HS-5 (cell line): ENCODE results near the gene TMEM266.
A peak's percentile ranks its signal among the peaks of the same experiment; 100 is the strongest.

Experiments used
- DNase-seq: peaks from one replicate; pipeline ENCODE4 v3.0.0-alpha.2; 2012; ENCODE audit warnings: low read depth

The TMEM266 gene

GRCh38 chr15:76127880-76128279 is 68.1 kb downstream of the TMEM266 start:
- DNase-seq, result no peak

DNA sequence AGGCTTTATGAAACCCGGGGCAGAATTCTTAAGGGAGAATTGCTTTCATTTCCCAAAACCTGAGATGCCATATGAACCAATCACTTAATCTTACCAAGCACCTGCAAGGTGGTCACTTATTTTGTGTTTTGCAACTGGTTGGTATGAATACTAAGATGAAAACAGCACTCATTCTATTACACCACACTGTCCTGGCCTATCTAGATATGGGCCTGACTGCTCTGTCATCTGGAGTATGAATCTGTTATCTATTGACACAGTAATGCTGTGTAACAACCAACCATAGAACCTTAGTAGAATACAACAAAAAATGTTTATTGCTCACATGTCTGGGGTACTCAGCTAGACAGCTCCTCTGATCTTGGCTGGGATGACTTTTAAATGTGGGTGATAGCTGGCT is 74.8 kb downstream of the TMEM266 start:
- DNase-seq, result no peak

- no peak for DNase-seq
Observed at GRCh38 chr15:76135516-76135915, 75.7 kb downstream of the TMEM266 start.

DNA sequence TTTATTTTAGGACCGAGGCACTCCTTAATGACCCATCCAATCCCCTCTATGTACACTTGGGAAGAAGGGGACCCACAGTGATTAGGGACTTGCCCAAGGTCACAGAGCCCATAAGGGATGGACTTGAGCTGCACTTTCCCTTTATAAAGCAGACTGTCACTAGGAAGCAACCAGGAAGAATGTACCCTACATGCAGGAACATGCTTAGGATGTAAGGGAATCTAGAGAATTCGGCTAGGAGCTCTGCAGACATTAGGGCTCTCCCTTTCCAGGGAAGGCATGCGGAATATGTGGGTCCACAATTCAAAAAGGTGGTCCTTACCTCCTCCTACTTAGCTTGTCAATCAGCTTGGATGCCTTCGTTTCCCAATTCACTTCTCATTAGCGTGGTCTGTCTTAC is 78.7 kb downstream of the TMEM266 start:
- DNase-seq, result no peak

DNA sequence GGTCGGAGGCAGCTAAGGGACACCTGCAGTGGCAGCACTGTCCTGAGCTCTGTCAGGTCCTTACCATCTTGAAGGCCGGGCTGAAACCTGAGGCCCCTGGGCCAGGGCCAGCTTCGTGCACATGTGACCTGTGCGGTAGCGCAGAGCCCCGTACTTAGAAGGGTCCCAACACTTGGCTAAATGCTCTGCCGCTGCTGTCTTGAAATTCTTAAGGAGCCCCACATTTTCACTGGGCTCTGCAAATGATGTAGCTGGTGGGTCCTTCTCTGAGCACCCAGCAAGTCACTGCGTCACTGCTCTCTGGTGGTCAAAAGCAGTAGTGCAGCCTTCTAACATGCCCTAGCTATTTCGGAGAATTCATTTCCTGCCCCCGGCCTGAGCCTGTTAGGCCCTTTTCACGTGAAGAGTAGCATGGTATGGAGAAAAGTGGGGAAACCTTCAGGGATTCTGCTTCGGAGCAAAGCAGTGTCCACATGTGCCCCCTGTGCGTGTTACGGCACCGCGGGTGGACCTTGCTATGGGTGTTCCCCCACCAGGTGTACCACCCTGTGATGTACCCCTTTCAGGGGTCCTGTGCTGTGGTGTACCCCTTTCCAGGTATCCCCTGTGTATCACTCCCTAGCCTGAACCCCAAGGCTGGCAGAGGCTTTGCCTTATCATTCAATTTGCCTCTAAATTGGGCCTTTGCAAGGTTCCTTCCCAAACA is 79.7 kb downstream of the TMEM266 start:
- DNase-seq, result no peak

DNA sequence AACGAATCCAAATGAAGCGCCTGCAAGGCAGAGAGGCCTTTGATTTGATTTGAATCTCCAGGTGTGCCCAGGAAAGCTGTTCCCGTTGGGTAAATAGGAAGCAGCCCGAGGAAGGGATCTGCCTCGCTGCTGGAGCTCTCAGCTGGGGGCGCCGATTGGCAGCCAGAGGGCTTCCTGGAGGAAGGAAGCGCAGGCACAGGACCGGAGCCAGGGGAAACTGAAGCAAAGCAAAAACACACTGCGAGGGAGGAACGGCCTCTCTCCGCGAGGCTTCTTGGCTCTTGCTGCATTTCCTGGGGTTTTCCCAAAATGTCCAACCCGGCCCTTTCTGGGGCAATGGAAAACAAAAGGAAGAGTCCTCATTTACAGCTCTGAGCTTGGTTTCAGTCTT is 80.3 kb downstream of the TMEM266 start:
- no peak for DNase-seq

- DNase-seq, result no peak
Observed at GRCh38 chr15:76146812-76147211, 87.0 kb downstream of the TMEM266 start.

GRCh38 chr15:76147906-76148570 is 88.3 kb downstream of the TMEM266 start:
- DNase-seq, result no peak

DNA sequence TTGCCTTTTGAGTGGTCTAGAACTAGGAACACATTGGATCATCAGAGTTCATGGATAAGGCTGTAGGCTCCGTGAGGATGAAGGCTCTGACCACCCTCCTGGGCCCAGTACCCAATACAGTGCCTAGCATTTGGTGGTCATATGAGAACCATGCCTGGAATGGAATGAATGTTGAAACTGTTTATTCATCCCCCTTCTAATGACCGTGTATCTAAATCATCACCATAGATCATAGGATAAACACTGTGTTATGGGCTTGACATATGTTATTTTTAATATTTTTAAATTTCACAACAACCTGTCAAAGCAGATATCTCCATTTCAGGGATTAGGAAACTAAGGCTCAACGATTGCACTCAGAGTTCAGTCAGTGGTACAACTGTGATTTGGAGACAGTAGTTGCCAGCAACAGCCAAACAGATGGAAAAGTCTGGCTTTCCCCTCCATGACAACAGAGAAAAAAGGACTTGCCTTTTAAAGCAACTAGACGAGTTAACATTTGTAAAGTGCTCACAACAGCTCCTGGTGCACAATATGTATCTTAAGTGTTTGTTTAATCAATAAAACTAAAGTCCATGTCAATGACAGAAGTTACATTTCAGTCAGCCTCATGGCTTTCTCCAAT is 89.6 kb downstream of the TMEM266 start:
- no peak for DNase-seq

DNA sequence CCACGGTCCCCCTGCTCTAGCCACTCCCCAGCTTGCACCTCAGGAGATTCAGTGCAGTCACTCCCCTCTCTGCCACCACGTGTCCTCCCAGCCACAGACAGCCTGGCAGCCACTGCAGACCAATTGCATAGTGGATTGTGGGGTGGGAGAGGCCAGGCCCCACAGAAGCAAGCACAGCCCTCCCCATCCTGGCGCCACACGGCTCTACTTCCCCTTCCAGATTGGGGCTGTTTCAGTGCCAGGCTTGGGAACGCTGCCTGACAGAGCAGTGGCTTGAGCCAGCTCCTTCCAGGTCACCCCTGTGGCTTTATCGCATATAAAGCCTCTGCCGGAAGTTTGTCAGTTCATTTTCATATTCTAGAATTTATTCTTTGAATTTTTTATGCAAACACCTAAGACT is 90.7 kb downstream of the TMEM266 start:
- DNase-seq, result no peak

GRCh38 chr15:76150971-76151598 is 91.3 kb downstream of the TMEM266 start:
- DNase-seq, result peak; percentile 73

GRCh38 chr15:76151599-76151974 is 91.8 kb downstream of the TMEM266 start:
- no peak for DNase-seq

GRCh38 chr15:76152197-76152596 is 92.4 kb downstream of the TMEM266 start:
- DNase-seq, result no peak

- DNase-seq, result no peak
Observed at GRCh38 chr15:76153241-76154197, 93.7 kb downstream of the TMEM266 start.

DNA sequence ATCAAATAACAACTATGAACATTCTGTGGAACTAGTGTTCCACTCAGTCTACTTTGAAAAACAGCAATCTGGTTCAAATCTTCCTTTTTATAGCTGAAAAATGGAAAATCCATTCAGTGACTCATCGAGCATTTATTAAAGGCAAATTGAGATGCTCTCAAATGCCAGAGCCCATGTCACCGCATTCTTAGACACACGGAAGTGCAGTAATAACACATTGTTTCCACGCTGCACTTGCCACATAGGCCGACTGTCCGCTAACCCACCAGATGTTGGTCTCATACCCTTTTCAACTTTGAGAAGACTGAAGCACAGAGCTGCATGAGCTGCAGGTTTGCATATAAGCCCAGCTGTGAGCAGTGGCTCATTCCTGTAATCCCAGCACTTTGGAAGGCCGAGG is 95.9 kb downstream of the TMEM266 start:
- no peak for DNase-seq

DNA sequence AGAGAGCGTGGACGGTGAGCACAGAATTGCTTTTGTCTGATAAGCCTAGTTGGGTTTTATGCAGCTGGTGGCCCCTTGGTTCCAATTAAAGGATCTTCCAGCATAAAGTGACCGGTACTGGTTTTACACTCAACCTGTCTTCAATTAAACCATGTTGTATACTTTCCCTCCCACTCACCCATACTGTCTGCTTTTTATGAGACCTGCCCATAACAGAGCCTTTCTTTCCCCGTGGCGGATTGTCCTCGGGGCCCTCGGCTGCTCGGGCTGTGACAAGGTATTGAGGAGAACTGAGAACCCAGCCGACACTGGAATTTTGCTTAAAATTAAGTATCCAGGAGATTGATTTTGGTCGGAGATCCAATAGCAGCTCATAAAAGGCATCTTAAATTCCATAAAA is 98.4 kb downstream of the TMEM266 start:
- DNase-seq, result no peak

DNA sequence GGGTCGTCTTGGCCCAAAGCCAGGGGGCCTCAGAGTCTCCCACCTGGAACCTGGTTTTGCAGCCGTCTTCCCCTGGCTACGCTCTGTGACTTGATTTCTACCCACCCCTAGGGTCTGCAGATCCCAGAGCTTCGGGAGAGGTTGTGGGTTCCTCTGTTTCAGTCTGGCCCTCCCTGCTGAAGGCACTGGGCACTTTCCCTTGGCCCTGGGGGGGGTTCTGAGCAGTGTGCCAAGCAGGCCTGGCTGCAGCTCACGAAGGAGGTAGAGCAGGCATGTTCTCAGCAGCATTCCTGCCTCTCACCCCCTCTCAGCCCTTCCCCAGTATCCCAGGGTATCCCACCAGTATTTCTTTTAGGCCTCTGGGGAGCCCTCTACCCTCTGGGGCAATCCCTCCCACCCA is 99.0 kb downstream of the TMEM266 start:
- no peak for DNase-seq

GRCh38 chr15:76159282-76159681 is 99.5 kb downstream of the TMEM266 start:
- no peak for DNase-seq

DNA sequence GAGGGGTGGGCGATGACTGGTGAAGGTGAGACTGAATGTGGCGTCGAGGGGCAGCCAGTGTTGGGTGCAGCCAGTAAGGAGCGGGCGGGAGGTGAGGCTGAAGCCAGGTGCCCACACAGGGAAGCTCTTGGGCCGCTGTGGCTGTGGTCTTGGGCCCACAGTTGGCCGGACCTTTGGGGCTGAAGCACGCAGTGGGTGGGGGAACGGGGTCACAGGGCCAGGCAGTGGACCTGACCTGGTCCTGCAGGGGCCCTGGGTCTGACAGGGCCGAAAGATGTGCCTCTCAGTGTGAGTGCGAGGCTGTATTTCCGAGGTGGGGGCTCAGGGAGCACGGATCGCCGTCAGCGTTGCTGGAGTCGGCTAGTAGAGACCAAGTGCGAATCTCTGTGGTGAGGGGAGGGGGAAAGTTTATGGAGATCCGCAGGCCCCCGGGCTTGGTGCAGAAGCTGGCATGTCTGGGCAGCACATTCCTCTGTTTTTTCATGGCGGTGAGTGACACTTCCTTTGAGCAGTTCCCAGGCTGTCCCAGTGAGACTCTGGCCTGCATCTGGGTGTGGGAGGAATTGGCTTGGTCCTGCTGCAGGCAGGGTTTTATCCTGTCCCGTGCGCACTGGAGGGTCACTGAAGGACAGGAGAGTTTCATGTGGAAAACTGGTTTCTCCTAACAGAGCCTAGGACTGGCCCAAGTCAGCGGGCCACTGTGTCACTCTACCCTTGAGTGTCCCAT is 100.8 kb downstream of the TMEM266 start:
- no peak for DNase-seq

- no peak for DNase-seq
Observed at GRCh38 chr15:76161153-76162035, 101.6 kb downstream of the TMEM266 start.
